ENCODE data around the gene GXYLT2. TPM values are rescaled to one million over a fixed set of nuclear protein-coding genes. Genes with fewer than 3 reads are reported as not detected.
A peak's percentile ranks its signal among the peaks of the same experiment; 100 is the strongest.

The GXYLT2 gene, protein sequence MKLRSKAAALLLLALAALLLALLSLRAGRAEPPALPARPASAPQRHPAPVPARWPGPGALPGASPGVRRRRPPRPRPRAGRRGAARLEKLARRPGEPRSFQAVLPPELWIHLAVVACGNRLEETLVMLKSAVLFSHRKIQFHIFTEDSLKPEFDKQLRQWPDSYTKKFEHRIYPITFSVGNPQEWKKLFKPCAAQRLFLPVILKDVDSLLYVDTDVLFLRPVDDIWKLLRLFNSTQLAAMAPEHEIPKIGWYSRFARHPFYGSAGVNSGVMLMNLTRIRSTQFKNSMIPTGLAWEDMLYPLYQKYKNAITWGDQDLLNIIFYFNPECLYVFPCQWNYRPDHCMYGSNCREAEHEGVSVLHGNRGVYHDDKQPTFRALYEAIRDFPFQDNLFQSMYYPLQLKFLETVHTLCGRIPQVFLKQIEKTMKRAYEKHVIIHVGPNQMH
- 0.13 TPM in 2 replicates for total RNA-seq

DNA sequence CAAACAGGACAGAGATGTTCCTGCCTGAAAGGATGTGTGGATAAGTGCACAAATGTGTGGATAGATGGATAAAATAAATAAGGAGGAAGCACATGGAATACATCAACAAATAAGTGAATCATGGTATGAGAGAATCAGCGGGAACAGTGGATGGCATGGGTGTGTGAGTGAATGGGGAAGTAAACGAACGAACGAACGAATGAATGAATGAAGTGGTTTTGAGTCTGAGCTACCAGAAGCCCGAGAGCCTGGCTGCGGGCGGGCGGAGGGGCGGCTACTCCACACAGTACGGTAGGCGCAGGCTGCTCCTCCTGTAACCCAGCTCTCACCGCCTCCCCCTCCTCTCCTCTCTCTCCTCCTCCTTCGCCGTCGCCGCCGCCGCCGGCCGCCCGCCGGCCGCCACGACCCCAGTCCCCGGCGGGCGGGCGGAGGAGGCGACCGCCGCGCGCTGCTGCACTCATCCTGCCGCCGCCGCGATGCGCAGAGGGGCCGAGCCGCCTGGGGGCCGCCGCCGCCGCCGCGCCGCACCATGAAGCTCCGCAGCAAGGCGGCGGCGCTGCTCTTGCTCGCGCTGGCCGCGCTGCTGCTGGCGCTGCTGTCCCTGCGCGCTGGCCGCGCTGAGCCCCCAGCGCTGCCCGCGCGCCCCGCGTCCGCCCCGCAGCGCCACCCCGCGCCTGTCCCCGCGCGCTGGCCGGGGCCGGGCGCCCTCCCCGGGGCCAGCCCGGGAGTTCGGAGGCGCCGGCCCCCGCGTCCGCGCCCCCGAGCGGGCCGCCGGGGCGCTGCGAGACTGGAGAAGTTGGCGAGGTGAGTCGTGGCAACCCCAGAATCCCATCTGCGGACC, at the start of gene GXYLT2:
TSS of gene GXYLT2 (plus strand) at position 342 of the 841 bp plus-strand sequence. CDS start at position 530, 188 bp downstream.
- peak in 1 of 2 donors; percentile 58 for DNase-seq (ENCODE audit: low read depth in 2 of 2)

DNA sequence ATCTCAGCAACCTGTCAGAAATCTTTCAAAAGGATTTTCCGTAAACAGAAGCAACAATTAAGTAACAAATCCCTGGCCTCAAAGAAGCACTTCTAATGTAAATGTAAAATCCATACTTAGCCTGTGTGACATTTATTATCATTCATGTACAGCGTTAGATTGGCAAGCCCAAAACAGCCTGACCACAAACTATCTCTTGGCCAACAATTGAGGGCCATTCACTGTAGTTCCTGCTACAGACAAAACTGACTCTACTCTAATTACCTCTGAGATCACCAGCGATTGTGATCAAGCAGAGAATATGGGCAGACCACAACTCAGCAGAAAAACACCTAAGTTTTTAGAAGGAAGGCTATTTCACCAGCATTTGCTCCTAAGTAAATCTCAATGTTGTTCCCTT, 48.8 kb upstream of the GXYLT2 start:
- no peak for DNase-seq (ENCODE audit: low read depth in 2 of 2)

DNA sequence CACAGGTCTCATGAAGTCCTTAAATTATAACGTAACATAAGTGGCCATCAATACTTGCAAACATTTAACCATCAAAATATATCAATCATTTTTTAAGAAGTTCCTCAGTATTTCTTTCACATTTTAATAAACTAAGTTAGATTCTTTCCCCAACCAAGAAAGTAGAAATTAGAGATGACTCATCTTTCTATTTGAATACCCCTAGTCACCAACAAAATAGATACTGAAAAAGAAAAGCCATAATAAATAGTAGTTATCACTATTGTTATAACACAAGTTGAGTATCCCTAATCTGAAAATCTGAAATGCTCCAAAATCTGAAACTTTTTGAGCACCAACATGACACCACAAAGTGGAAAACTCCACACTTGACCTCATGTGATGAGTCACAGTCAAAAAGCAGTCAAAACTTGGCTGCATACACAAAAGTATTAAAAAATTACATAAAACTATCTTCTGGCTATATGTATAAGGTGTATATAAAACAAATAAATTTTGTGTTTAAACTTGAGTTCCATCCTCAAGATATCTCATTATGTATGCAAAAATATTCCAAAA, 43.3 kb upstream of the GXYLT2 start:
- DNase-seq (ENCODE audit: low read depth in 2 of 2), result peak in 1 of 2 donors; percentile 9

DNA sequence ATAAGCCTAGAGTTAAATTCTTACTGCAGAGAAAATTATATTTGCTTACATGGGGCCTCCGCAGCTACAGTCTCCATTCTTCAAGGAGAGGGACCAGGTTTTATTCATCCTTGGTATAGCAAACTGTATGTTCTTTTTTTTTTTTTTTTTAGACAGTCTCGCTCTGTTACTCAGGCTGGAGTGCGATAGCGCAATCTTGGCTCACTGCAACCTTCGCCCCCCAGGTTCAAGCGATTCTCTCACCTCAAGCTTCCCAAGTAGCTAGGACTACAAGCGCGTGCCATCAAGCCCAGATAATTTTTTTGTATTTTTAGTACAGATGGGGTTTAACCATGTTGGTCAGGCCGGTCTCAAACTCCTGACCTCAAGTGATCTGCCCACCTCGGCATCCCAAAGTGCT, 41.7 kb upstream of the GXYLT2 start:
- no peak for DNase-seq (ENCODE audit: low read depth in 2 of 2)

DNA sequence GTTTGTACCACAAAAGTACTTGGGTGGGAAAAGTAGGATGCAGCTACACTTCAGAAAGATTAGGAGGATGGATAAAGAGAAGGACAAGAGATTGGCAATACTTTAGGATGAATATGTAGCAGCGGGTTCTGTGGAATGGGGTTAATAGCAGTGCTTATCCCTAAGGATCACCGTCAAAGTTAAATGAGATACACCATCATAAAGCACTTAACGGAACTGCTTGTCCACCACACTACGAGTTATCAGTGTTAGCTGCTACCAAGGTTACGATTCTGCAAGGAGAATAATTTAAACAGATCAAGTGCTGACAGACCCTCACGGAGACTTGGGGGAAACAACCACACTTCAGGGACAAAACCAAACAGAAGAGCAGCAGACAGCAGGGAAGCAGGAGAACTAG, 40.6 kb upstream of the GXYLT2 start:
- peak in 1 of 2 donors; percentile 1 for DNase-seq (ENCODE audit: low read depth in 2 of 2)

DNA sequence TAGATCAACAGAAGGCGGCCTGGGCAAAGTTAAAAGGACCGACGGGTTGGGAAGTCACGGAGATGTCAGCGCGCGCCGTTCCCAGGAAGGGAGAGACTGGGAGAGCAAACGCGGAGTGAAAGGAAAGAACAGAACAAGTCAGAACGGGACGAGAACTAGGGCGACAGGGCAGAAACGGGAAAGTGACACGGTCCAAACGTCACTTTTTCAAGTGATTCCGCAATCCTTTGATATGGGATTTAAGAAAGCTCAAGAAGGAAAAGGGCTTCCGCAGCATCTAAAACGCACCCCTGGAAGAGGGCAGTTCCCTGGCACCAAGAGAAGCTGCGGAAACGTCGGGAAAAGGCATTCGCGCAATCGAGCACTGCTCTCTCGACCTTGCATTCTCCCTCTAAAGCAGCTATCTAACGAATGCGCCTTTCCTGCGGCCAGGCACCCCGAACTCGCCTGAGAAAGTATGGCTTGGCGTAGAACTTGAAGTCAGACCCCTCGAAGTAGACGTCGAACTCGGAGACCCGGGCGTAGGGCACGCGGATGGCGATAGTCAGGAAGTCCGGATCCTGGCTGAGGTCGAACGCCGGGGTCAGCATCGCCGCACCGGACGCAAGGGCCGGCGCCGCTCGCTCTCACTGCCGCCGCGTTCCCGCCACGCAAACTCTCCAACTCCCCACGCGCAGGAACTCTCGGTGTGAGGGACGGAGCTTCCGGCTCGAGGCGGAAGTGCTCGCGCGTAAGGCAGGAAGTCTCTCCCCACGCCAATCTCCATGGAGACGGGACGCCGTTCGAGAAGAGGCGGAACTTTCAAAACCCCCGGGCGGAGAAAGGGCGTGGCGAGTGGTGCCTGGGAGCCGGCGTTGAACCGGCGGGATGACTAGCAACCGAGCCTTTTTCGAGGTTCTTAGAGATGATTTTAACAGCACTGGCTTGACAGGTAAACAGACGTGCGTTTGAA, 39.8 kb upstream of the GXYLT2 start, which contains the start of gene SHQ1:
TSS of gene SHQ1 (minus strand) at position 695 of the 952 bp plus-strand sequence. CDS start at position 590, 105 bp downstream.
- DNase-seq (ENCODE audit: low read depth in 2 of 2), result peak; percentile 88 to 94

DNA sequence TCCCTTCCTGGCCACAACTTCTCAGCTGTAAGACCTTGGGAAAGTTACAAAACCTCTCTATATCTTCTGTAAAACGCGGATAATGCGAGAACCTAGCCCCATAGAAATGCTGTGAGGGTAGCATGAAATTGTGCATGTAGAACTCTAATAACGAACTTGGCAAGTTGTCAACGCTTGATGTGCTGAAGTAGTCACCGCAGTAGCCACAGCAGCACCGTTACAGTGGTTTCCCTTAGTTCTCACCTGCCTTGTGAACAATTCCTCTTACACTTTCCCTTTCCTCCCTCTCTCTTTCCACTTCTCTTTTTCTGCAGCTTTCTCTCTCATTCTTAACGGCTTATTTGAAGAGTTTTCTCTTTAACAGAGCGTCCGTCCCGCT, 39.2 kb upstream of the GXYLT2 start:
- DNase-seq (ENCODE audit: low read depth in 2 of 2), result peak in 1 of 2 donors; percentile 41

DNA sequence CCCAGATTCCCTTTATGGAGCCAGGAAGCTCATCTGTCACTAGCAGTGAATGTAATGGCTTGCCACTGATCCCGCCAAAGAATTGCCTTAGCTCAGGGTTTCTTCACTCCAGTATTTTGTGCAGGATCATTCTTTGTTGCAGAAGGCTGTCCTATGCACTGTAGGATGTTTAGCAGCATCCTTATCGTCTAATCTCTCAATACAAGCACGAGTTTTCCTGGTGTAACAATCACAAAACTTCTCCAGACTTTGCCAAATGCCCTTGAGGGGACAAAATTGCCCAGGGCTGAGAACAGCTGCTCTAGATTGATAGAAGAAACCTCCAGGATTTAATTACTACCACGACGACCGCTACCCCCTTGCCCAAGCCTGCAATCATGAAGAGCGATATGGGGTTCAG, 32.8 kb upstream of the GXYLT2 start:
- DNase-seq (ENCODE audit: low read depth in 2 of 2), result no peak

DNA sequence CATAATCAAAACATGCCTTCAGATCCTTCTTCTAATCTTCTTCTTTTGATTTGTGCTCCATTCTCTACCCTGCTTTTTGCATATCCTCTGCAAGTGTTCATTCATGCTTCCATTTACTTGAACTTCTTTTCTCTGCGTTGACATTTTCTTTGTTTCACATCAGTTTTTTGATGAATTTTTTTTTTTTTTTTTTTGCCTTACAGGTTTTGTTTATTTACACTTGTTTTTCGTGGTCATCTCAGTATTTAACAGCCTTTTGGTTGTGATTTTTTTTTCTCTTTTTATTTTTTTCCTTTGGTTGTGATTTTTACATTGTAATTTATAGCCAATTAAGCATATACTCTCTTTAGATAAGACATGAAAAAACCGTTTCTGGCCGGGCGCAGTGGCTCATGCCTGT, 27.8 kb upstream of the GXYLT2 start:
- no peak for DNase-seq (ENCODE audit: low read depth in 2 of 2)

DNA sequence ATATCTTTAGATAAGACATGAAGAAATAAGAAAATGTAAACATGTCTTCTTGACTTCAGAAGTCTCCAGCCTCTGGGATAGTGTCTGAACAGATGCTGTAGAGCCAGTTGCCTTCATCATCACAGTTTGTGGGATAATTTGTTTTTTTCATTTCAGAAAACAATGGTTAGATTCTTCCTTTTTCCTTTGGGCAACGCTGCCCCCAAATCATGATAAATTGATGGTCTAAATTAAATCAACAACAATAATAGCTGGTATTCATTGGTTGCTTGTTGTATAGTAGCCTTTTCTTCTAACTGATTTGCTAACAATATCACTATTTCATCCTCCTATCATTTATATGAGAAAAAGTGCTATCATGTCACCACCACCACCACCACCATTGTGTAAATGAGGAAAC, 27.0 kb upstream of the GXYLT2 start:
- DNase-seq (ENCODE audit: low read depth in 2 of 2), result no peak

DNA sequence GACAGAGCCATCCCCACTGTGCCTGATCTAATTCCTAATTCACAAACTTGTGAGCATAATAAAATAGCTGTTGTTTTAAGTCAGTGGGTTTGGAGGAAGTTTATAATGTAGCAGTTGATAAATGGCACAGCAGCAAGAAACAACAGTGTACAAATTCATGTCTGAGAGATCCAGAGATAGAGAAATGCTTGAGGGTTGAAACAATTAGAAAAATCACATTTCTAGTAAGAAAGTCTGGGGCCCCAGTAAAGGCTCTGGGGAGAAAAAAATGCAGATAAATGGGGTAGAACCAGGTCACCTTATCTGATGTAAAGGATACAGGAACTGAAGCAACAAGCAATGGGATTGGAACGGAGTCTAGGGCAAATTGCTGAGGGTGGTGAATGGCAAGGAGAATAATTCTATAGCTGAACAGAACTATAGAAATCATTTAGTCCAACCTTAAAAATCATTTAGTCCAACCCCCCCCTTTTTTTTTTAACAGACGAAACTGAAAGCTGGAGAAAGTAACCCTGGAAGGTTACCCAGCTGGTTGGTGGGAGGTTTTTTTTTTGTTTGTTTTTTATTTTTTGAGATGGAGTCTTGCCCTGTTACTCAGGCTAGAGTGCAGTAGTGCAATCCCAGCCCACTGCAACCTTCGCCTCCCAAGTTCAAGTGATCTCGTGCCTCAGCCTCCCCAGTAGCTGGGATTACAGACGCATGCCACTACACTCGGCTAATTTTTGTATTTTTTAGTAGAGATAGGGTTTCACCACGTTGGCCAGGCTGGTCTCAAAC, 25.3 kb upstream of the GXYLT2 start:
- DNase-seq (ENCODE audit: low read depth in 2 of 2), result no peak

DNA sequence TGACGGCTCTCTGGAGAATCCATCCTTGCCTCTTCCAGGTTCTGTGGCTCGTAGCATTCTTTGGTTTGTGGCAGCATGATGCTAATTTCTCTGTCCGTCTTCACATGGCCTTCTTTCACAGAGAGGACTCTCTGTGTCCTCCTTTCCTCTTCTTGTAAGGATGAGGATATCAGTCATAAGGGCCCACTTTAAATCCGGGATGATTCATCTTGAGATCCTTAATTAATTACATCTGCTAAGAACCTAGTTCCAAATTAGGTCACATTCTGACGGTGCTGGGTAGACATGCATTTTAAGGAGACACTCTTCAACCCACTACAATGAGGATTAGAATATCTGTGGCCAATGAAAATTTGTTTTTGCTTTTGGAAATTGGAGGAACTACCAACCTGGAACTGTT, 15.7 kb upstream of the GXYLT2 start:
- DNase-seq (ENCODE audit: low read depth in 2 of 2), result no peak

DNA sequence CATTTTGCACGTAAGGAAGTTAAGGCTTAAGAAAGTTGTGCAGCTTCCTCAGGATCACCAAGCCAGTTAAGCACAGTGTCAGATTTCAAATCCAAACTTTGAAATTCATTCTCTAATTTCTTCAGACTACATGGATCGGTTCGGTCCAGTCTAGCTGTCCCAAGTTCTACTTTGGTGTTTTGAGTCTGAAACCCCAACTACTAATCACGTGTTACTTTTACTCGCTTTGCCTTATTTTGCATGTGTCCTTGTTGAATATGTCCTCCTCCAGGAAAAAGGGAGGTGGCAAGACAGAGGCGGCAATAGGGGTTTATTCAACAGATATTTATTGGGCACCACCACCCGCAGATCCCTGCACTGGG, 522 bp upstream of the GXYLT2 start:
- DNase-seq (ENCODE audit: low read depth in 2 of 2), result no peak

DNA sequence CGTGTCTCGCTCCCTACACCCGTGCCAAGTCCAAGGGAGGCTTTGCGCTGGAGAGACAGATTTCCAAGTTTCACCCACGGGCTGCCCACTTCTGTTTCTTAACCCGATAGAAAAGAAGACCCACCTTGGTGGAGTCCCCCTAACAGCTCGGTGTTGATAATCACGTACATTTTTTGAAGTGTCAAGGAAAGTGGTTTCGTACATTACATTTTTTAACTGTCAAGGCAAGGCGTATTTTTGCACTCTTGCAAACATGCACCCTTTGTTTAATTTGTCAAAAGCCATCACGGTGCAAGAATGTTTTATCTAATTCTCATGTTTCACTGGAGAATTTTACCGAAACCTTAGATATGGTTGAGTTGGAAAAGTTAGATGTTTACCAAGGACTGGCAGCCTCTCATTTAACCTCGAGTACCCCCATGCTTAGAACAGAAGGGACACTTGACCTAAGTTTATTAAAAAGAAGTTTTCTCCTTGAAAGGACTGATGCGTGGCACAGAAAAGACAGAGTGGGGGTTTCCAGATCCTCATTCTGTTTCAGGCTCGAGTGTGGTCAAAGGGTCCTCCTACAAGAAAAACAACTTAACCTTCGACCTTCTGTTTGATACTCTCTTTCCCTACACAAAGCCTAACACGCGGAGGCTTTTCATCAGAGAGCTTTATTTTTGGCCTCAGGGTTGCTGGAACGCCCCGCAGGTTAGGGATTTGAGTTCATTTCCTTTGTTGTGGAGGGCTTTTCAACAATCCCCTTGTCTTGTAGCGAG, 882 bp downstream of the GXYLT2 start:
- peak in 1 of 2 donors; percentile 16 for DNase-seq (ENCODE audit: low read depth in 2 of 2)

DNA sequence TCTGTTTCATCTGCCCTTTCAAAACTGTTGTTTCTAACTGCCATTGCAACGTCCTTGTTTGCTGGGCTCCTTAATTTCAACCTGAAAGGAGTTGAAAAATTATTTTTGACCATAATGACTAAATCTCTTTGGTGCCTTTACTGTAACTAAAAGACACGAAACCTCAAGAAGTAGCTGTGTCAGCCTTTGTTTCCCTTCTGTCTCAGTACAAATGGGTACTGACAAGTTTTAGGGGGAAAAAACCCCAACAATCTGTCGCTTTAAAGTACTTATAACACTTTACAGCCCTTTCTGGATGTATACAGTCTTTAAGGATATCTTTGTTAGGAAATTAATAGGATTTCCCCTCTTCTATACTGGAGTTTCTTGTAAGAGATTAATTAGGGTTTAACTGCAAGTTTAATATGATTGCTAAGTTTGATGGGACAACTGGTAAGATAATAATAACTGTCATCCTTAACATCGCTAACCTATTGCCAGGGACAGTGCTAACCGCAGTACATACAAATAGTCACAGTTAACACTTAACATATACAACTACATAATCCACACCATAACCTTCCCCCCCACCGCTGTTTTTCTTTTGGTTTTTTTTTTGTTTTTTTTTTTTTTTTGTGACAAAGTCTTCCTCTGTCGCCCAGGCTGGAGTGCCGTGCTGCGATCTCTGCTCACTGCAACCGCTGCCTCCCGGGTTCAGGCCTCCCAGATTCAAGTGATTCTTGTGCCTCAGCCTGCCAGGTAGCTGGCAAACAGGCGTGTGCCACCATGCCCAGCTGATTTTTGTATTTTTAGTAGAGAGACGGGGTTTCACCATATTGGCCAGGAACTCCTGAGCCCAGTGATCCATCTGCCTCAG, 1.7 kb downstream of the GXYLT2 start:
- DNase-seq (ENCODE audit: low read depth in 2 of 2), result no peak

DNA sequence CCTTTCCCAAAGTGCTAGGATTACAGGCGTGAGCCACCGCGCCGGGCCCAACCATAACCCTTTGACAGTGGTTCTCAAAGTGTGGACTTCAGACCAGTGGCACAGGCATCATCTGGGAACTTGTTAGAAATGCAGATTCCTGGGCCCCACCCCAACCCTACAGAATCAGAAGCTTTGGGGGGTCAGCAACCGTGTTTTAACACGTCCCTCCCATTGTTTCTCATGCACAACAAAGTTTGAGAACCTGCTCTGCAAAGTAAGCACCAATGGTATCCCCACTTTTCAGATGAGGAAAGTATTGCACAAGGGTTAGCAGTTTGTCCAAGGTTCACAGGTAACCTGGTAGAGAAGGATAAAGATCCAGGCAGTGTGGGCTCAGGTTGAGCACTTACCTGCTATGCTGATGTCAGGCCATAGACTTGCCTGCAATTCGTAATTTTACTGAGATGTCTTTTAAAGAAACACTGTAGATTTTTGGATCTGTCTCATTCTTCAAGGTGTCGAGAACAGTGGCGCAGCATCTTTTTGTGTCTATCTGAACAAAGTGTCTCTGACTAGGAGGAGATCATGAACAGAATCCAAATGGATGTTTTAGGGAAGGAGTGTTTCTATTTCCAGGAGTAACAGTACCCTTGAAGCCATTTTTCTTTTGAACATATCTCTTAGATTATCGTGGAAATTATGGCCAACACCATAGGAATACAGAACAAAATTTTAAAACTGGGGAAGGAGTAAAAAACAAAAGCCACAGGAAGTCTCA, 2.5 kb downstream of the GXYLT2 start:
- DNase-seq (ENCODE audit: low read depth in 2 of 2), result no peak

DNA sequence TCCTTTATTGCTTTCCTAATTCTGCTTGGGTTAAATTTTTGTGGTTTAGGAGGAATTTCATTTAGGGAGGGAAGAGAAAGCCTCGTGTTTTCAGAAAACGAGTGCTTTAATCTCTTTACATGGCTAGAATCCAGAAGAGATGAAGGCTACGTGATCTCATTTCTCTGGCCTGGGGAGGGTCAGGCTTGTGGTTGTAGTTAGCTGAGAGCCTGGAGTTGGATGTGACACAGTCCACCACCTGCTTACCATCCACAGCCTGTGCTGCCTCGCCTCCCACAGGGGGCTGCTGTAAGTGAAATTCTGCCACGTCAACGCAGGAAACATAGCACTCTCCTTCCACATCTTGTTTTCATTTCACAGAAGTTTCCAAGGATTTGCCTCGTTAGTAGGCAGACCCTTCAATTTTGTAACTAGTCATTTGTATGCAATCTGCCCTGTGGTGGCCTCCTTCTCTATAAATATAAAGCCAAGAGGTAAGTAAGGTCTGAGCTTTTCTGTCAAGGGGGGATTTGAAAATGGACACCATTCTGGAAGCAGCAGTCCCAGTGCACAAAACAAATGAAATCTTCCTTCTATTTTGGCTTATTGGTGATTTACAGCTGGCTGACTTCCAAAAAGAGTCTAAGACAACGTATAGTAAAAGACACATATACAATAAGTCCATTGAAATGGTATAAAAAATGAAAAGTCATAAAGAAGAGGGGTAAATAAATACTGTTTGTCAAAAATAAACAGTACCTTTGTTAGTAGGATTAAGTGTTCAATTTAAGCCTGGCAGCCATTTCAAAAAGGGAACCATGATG, 3.4 kb downstream of the GXYLT2 start:
- DNase-seq (ENCODE audit: low read depth in 2 of 2), result no peak

All from dermis microvascular lymphatic vessel endothelial cell (primary cell).